NCI-H1436 treated with DMSO at 0.1 percent for 48 hours (cell line): Measurements from ENCODE around the gene MOB3B.

ENCODE experiments used
- DNase-seq: peaks from one replicate; lab custom pipeline; 2025; lab: John Stamatoyannopoulos, UW

MOB3B gene

DNA sequence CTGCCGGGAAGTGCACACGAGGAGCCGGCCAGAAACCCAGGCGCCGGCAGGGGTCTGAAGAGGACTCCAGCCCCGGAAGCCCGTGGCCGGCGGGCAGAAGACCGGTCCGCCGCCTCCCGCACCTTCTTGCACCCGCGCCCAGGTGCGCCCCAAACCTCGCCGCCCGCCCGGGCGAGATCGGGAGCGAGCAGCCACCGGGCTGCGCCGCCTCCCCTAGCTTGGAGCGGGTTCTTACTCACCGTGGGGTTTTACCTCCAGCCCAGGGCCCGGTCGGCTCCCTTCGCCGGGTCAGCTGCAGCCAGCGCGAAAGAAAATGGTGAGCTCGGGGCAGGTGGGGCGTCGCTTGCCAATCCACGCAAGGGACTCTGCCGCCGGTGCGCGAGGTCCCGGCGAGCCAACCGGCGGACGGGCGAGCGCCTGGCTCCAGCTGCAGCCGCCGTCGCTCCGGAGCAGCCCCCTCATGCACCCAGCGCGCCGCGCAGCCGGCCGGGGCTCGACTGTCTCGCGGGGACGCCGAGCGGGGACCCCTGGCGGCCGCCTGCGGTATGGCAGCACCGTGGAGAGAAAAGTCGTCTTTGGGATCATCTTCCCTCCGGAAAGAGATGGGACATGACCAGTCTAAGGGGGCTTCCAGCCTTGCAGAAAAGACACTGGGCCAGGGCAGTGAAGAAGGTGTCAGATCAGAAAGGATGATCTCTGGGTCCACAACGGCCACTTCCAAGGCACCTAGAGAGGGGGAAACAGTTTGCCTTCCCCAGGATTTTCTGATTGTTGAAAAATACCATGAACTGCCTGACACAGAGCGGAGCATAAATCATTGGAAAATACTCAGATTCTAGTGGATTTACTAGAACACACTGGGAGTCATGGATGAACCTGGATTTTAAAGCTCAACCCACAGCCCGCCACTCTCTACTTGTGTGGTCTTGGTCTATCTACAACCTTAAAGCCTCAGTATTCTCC, at the start of gene MOB3B:
MOB3B (minus strand) TSS at position 499 of the 963 bp plus-strand sequence. CDS start 74,264 bp downstream, outside the sequence.
- DNase-seq: no peak

GRCh38 chr9:27573634-27574590, 44.3 kb upstream of the MOB3B start:
- DNase-seq: peak; percentile 97

GRCh38 chr9:27572918-27573633, 43.5 kb upstream of the MOB3B start, which contains the start of gene C9orf72:
C9orf72 (minus strand) TSS chr9:27573481; CDS start chr9:27567120, 6,361 bp downstream.
- DNase-seq: no peak

DNA sequence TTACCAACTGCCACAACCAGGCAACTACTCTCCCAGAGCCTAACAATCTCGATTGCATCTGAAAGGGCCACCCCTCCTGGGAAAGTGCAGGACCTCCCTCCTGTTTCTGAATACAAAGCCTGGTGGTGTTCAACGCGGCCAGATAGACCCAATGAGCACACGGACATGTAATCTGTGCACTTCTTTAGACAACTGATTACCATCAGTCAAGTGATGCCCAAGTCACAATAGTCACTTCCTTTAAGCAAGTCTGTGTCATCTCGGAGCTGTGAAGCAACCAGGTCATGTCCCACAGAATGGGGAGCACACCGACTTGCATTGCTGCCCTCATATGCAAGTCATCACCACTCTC, 42.9 kb upstream of the MOB3B start:
- no peak for DNase-seq

DNA sequence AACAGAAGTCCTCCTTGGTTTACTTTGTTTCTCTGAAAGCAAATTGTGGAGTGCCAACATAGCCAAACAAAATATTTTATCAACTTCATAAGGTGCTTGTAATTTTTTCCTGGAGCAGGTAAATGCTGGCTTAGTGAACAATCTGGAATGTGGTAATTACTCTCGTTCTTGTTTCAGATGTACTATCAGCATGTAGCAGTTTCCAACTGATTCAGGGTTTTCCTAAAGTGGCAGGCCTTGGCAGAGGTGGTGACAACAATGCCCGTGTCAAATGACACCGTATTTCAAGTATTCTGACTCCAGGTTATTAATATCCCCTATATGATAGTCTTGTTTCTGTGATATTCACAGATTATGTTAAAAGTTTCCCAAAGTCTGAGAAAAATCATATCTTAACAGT, 42.4 kb upstream of the MOB3B start:
- DNase-seq: no peak

DNA sequence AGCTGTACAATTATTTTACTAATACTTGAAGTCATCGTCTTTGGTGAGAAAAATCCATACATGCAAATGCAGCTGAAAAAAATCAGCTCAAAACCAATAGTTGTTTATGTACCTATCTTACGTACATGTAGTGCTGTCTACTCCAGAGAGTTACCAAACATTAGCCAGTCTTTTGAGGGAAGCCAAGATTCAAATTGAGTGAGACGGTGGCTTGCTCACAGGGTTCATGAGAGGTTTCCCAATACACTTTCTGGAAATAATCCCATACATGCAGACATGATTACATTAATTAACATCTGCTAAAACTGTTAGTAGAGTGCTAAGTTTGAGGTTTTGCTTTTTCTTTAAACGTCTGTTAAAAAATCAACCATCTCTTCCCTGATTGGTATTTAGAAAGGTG, 41.4 kb upstream of the MOB3B start:
- DNase-seq: no peak

DNA sequence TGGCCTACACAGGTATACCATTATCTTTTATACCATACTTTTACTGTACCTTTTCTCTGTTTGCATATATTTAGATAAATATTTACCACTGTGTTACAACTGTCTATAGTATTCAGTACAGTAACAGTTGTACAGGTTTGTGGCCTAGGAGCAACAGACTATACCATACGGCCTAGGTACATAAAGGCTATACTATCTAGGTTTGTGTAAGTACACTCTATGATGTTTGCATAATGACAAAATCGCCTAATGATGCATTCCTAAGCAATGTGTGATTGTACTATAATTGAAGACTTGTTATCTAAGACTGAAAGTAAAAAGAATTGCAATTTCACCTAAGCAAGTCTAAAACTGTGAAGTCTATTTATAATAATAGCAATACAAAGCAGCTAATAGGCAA, 39.8 kb upstream of the MOB3B start:
- DNase-seq: no peak

- no peak for DNase-seq
Measured at GRCh38 chr9:27566118-27566517, 36.5 kb upstream of the MOB3B start.

DNA sequence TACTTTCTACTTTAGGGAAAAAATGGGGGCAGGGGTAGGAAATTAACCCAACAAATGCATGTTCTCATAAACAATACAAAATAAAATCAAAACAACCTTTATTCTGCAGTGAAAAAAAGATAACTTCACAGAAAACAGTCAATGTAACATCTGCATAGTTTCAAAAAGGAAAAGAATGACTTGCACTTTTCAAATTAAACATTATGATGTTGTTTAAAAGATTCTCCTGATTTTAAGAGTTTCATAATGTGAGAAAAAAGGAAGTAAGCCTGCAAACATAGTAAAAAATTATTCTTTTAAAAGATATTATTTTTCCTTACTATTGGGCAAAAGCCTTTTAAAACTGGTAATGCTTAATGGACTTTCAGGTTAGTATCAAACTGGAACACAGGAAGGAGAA, 36.1 kb upstream of the MOB3B start:
- no peak for DNase-seq

GRCh38 chr9:27564670-27565069, 35.1 kb upstream of the MOB3B start:
- no peak for DNase-seq

DNA sequence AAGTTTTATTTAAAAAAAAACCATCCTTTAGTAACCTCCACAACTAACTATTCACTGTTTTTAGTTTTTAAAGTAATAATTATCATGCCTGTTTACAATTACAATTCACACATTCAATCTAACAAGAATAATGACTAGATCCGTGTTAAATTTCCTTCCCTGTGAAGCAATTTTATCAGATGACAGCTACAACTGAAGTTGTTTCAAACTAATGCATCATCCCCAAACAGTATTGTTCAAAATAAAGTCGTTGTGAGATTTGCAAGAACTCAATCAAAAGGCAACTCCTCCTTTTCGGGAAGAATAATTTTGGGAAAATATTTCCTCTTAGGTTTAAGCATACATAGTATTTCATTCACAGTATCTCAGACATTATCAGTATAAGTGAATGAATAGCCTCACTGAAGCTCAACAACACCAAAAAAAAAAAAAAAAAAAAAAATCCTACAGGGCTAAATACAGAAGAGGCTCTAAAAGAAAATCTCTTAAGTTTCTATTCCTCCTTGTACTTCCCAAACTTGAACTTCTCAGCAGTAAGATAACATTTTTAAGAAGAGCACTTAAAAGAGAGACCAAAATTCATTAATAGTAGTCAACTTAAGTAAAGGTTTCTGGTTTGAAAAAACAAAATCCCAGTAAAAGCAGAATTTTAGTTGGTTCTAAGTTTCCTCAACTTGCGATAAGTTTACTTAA, 34.3 kb upstream of the MOB3B start:
- no peak for DNase-seq

DNA sequence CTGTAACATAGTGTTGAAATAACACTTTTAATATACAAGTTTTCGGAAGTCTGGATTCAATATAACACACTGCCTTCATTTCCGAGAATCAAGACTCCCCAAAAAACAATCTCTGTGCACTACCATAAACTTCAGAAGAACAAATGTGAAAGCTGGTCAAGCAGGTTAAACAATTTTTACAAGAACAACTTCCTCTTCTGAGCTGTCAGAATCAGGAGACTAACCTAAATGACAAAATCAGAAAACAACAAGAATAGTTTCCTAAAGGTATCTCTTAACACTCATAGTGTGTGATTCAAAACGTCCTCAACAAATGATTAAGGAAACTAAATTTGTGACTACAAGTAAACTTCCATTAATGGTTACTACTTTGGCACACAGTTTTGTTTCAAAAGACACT, 32.1 kb upstream of the MOB3B start:
- DNase-seq: no peak

DNA sequence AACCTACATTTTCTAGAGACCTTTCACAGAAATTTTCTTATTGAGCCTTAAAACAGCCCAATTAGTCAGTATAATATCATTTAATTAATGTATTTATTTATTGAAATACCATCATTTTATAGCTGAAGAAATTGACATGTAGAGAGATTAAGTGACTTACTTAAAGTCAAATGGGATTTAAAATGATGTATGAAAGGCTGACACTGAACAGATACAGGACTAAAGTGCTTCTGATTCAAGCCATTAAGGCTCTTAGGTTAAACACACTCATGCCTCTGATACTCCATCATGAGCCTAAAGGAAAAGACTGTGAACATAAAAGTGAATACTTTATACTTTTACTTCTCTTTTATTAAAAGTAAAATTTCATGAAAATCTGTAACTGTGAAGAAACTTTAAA, 30.8 kb upstream of the MOB3B start:
- no peak for DNase-seq

DNA sequence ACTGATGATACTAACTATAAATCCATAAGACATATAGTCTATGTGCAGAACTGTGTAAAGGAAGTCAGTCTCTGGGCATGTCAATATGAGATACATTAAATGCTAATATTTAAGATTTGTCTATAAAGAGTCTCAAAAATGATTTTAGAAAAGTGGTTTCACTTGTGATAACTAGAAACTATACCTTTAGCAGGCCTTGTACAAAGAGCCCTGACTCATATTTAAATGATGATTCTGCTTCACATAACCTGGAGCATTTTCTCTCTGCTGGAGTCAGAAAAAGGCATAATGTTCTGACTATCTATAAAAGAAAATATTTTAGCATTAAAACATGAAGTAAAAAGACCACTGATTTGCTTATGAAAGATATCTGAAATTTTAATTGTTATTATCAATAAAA, 28.7 kb upstream of the MOB3B start:
- DNase-seq: no peak

- DNase-seq: no peak
Measured at GRCh38 chr9:27556470-27556869, 26.9 kb upstream of the MOB3B start.

- DNase-seq: no peak
Measured at GRCh38 chr9:27554712-27555111, 25.1 kb upstream of the MOB3B start.

DNA sequence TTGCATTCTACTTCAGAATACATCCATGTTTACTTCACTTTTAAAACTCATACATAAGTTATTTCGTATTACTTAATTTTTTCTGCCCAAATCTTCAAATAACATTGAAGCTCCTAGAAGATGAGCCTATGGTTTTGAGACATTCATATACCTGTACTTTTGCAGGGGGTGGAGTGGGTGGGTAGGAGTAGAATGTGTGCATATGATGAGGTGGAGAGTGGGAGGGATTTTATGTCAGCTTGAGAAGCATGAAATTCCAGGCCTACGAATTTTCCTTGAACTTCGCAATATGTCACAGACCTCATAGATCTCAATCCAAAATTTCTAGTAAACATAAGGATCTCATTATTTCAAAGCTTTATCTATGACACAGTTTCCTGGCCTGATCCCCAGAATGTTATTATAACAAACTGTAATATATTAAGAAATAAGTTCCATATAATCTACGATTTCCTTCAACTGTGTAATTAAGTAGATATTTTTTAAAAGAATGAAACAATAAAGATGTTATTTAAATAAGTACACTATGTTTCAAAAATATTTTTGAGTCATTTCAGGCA, 19.7 kb upstream of the MOB3B start:
- no peak for DNase-seq

- DNase-seq: no peak
Measured at GRCh38 chr9:27548055-27548741, 18.6 kb upstream of the MOB3B start.

- no peak for DNase-seq
Measured at GRCh38 chr9:27545471-27545870, 15.9 kb upstream of the MOB3B start.

- no peak for DNase-seq
Measured at GRCh38 chr9:27542508-27542907, 12.9 kb upstream of the MOB3B start.
